GM23248 (cell line): ENCODE results near the gene PPL. TPM values are rescaled to one million over a fixed set of nuclear protein-coding genes. Genes with fewer than 3 reads are reported as not detected.
A peak's percentile ranks its signal among the peaks of the same experiment; 100 is the strongest.

Source experiments
- DNase-seq: peaks from one replicate; pipeline ENCODE4 v3.0.0-alpha.2; 2015
- H2AFZ ChIP-seq: fragments of 200-600 bp; sonication (generic); 2 replicates; pipeline ENCODE4 v1.6.1; 2016; ENCODE audit warnings: antibody characterized with exemption
- H3F3A ChIP-seq: fragments of 200-600 bp; sonication (generic); 2 replicates; pipeline ENCODE4 v1.6.1; 2016; ENCODE audit warnings: mild to moderate bottlenecking, antibody characterized with exemption, mixed run types; ENCODE audit not compliant: insufficient read depth
- H3K27ac ChIP-seq: fragments of 200-600 bp; sonication (generic); 2 replicates; pipeline ENCODE4 v1.5.1; 2016; ENCODE audit warnings: mild to moderate bottlenecking
- H3K27me3 ChIP-seq: fragments of 200-600 bp; sonication (generic); replicated peaks from 2 replicates; pipeline ENCODE4 v1.6.1; 2016; ENCODE audit warnings: mild to moderate bottlenecking; ENCODE audit not compliant: insufficient read depth
- H3K36me3 ChIP-seq: fragments of 200-600 bp; sonication (generic); 2 replicates; pipeline ENCODE4 v1.6.1; 2016; ENCODE audit warnings: low read depth, mild to moderate bottlenecking
- H3K4me1 ChIP-seq: fragments of 200-600 bp; sonication (generic); 2 replicates; pipeline ENCODE4 v1.6.1; 2016; ENCODE audit warnings: mild to moderate bottlenecking; ENCODE audit not compliant: insufficient read depth
- H3K4me2 ChIP-seq: fragments of 200-600 bp; sonication (generic); one replicate; pipeline ENCODE4 v1.6.1; 2016; ENCODE audit warnings: mild to moderate bottlenecking; ENCODE audit not compliant: unreplicated experiment
- H3K4me3 ChIP-seq: fragments of 200-600 bp; sonication (generic); 2 replicates; pipeline ENCODE4 v1.5.1; 2016; ENCODE audit warnings: mild to moderate bottlenecking
- H3K79me2 ChIP-seq: fragments of 200-600 bp; sonication (generic); 2 replicates; pipeline ENCODE4 v1.6.1; 2016; ENCODE audit warnings: mild to moderate bottlenecking; ENCODE audit not compliant: insufficient read depth
- H3K9ac ChIP-seq: fragments of 200-600 bp; sonication (generic); 2 replicates; pipeline ENCODE4 v1.6.1; 2016; ENCODE audit warnings: mild to moderate bottlenecking
- H3K9me2 ChIP-seq: fragments of 200-600 bp; sonication (generic); 2 replicates; pipeline ENCODE4 v1.6.1; 2016; ENCODE audit warnings: mixed run types, mild to moderate bottlenecking, moderate library complexity; ENCODE audit not compliant: insufficient read depth
- H3K9me3 ChIP-seq: fragments of 200-600 bp; sonication (generic); one replicate; pipeline ENCODE4 v1.6.1; 2017; ENCODE audit warnings: low read depth
- H4K20me1 ChIP-seq: fragments of 200-600 bp; sonication (generic); 2 replicates; pipeline ENCODE4 v1.6.0; 2016; ENCODE audit not compliant: insufficient read depth
- EZH2 ChIP-seq: fragments of 200-600 bp; sonication (generic); IDR thresholded peaks from 2 replicates; pipeline ENCODE4 v1.6.1; 2018; ENCODE audit warnings: antibody characterized with exemption, mild to moderate bottlenecking; ENCODE audit not compliant: insufficient read depth, poor library complexity, severe bottlenecking
- EZH2phosphoT487 ChIP-seq: fragments of 200-600 bp; sonication (generic); IDR thresholded peaks from 2 replicates; pipeline ENCODE4 v1.6.1; 2018; ENCODE audit warnings: antibody characterized with exemption, moderate library complexity, mild to moderate bottlenecking, low read depth; ENCODE audit not compliant: insufficient read depth
- WGBS, 2 experiments: methylation state at CpG; one replicate each; pipeline ENCODE4 v1.1.6; 2015 to 2017; ENCODE audit warnings: low lambda C conversion rate in 2 of 2, low coverage in 1 of 2; ENCODE audit errors: missing lambda C conversion rate in 2 of 2; 5-methylcytosine and 5-hydroxymethylcytosine counted together
- in situ Hi-C: fragments of 300-500 bp; cut with MboI; formaldehyde crosslinking; loops from 2 replicates; pipeline ENCODE4 v1.15.0; 2020
- polyA plus RNA-seq: library from polyadenylated mRNA; unstranded; fragments of >200 nt; fragmentation: Nextera tagmentation; extraction: Ambion mirVana; gene quantifications from 2 replicates; pipeline ENCODE4 v1.2.1, GENCODE V29; 2016
- total RNA-seq: library from RNA; depleted of rRNA; stranded (reverse); fragments of >200 nt; shearing (Covaris generic); gene quantifications from 2 replicates; pipeline ENCODE4 v1.2.3, GENCODE V29; 2014

PPL gene
- total and polyA plus RNA-seq, 2 experiments from 2014 or later, result 1.2 to 1.7 TPM

- 95 to 98% methylated on average over 3 of the region's 3 CpGs for WGBS, 2 experiments
- Histone ChIP-seq H3K36me3 (peaks cover 20% of the 10 kb centered on the region; the same call in 1 of the 2 replicates), H2AFZ (no peak overlapping the region), H3K4me3 (no peak overlapping the region), H3K79me2 (peaks cover 100% of the 10 kb centered on the region), H3K4me2 (no peak overlapping the region), H3K27me3 (no peaks in the 10 kb centered on the region), H3F3A (no peaks in the 10 kb centered on the region), H3K9me2 (no peaks in the 10 kb centered on the region), H3K4me1 (no peaks in the 10 kb centered on the region), H3K27ac (no peak overlapping the region), H3K9ac (no peak overlapping the region), H3K9me3 (no peaks in the 10 kb centered on the region), H4K20me1 (no peaks in the 10 kb centered on the region; the same call in 1 of the 2 replicates)
- TF ChIP-seq EZH2phosphoT487, result no peak
- TF ChIP-seq EZH2, result no peak
- in situ Hi-C loops, result no loop called here
- no peak for DNase-seq
Measured at GRCh38 chr16:4864728-4865127, 72.2 kb downstream of the PPL start.

- H3K4me3 ChIP-seq, result no peak overlapping the region
- no peaks in the 10 kb centered on the region for H3K9me2 ChIP-seq
- peak; percentile 24 for DNase-seq
- peaks cover 97% of the 10 kb centered on the region for H3K79me2 ChIP-seq
- no peak overlapping the region for H2AFZ ChIP-seq
- in situ Hi-C loops, result no loop called here
- H3K27me3 ChIP-seq, result no peaks in the 10 kb centered on the region
- H3K27ac ChIP-seq, result no peak overlapping the region
- 71 to 75% methylated on average over 5 of the region's 5 CpGs for WGBS, 2 experiments
- H3K4me2 ChIP-seq, result no peak overlapping the region
- no peaks in the 10 kb centered on the region for H3F3A ChIP-seq
- no peaks in the 10 kb centered on the region for H3K9me3 ChIP-seq
- peaks cover 35% of the 10 kb centered on the region for H3K36me3 ChIP-seq
- TF ChIP-seq EZH2 (no peak), EZH2phosphoT487 (no peak)
- no peaks in the 10 kb centered on the region; the same call in 1 of the 2 replicates for H4K20me1 ChIP-seq
- H3K4me1 ChIP-seq, result no peaks in the 10 kb centered on the region
- no peak overlapping the region for H3K9ac ChIP-seq
Measured at GRCh38 chr16:4862639-4863038, 74.3 kb downstream of the PPL start.

- WGBS, 2 experiments, result 95 to 96% methylated on average over 14 of the region's 14 CpGs
- no peak for DNase-seq
- no peak overlapping the region for H3K4me2 ChIP-seq
- no peak overlapping the region for H3K4me3 ChIP-seq
- TF ChIP-seq EZH2phosphoT487 (no peak), EZH2 (no peak)
- no peaks in the 10 kb centered on the region; the same call in 1 of the 2 replicates for H4K20me1 ChIP-seq
- H2AFZ ChIP-seq, result no peak overlapping the region
- H3K79me2 ChIP-seq, result peaks cover 97% of the 10 kb centered on the region
- H3K36me3 ChIP-seq, result peaks cover 50% of the 10 kb centered on the region
- no peaks in the 10 kb centered on the region for H3F3A ChIP-seq
- in situ Hi-C loops, result no loop called here
- no peak overlapping the region for H3K9ac ChIP-seq
- H3K9me3 ChIP-seq, result no peaks in the 10 kb centered on the region
- no peaks in the 10 kb centered on the region for H3K4me1 ChIP-seq
- no peaks in the 10 kb centered on the region for H3K27me3 ChIP-seq
- no peak overlapping the region for H3K27ac ChIP-seq
- H3K9me2 ChIP-seq, result no peaks in the 10 kb centered on the region
Measured at GRCh38 chr16:4860727-4861342, 76.1 kb downstream of the PPL start.

- Histone ChIP-seq H3K4me2 (no peak overlapping the region), H4K20me1 (no peaks in the 10 kb centered on the region; the same call in 1 of the 2 replicates), H3K4me1 (no peaks in the 10 kb centered on the region), H3K27me3 (no peaks in the 10 kb centered on the region), H2AFZ (no peak overlapping the region), H3K9me3 (no peaks in the 10 kb centered on the region), H3K4me3 (no peak overlapping the region), H3K79me2 (peaks cover 97% of the 10 kb centered on the region), H3K27ac (no peak overlapping the region), H3K9ac (no peak overlapping the region), H3K36me3 (peaks cover 53% of the 10 kb centered on the region), H3F3A (no peaks in the 10 kb centered on the region), H3K9me2 (no peaks in the 10 kb centered on the region)
- DNase-seq, result peak; percentile 28
- 91 to 94% methylated on average over 10 of the region's 10 CpGs for WGBS, 2 experiments
- in situ Hi-C loops, result no loop called here
- TF ChIP-seq EZH2 (no peak), EZH2phosphoT487 (no peak)
Measured at GRCh38 chr16:4859900-4860255, 77.1 kb downstream of the PPL start.
